Measurements from ENCODE around the gene KRT23. TPM values are rescaled to one million over a fixed set of nuclear protein-coding genes. Genes with fewer than 3 reads are reported as not detected.
"Not testable (repeated sequence)": the region's sequence is repeated elsewhere in the genome, so short reads cannot be mapped to it uniquely, and the experiment has no call there.

The KRT23 gene
- total RNA-seq, 2 experiments from 2014 or later: not detected

DNA sequence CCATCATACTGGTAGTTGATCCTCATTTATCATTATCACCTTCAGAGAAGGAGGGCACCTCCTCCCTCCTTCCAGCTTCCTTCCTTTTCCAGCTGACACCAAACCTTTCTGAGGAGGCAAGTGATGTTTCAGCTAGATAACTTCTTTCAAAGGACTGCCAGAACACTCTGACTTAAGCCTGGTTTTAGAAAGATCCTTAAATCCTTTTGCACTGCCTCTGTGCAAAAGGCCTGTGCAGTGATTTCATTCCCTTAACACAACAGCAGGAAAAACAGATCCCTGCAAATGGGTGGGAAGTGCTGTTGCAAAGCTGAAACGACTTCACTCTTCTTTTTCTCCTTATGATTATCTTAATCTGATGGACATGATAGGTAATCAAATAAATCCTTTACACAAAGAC, 7.1 kb upstream of the KRT23 start:
- Mint-ChIP-seq H3K27me3 (ENCODE audit: low read depth) (peaks cover 36% of the 10 kb centered on the region), H3K9me3 (ENCODE audit: insufficient read depth) (no peaks in the 10 kb centered on the region), H3K36me3 (ENCODE audit: low read depth) (no peaks in the 10 kb centered on the region), H3K4me3 (no peak overlapping the region), H3K27ac (no peak overlapping the region), H3K4me1 (ENCODE audit: low read depth) (no peaks in the 10 kb centered on the region)
- no peak for DNase-seq
- no peak for ATAC-seq
- CTCF ChIA-PET: no interaction called here
- POLR2A ChIA-PET: interaction anchor here (0.6 kb wide), 1 partner anchor 13 kb away, joined by 3 read pairs; no protein-coding TSS in a partner anchor

DNA sequence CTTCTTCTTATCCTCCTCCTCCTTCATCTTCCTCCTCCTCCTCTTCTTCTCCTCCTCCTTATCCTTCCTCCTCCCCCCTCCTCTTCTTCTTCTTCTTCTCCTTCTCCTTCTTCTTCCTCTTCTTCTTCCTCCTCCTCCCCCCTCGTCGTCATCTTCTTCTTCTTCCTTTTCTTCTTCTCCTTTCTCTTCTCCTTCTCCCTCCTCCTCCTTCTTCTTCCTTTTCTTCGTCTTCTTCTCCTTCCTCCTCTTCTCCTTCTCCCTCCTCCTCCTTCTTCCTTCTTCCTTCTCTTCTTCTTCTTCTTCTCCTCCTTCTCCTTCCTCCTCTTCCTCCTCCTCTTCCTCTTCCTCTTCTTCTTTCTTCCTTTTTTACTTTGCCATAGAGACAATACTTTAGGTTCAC, 5.1 kb upstream of the KRT23 start:
- ATAC-seq: no peak
- no peaks in the 10 kb centered on the region for H3K36me3 Mint-ChIP-seq (ENCODE audit: low read depth)
- no peak overlapping the region for H3K27ac Mint-ChIP-seq
- no peaks in the 10 kb centered on the region for H3K9me3 Mint-ChIP-seq (ENCODE audit: insufficient read depth)
- CTCF ChIA-PET: no interaction called here
- no peaks in the 10 kb centered on the region for H3K4me1 Mint-ChIP-seq (ENCODE audit: low read depth)
- no peak overlapping the region for H3K4me3 Mint-ChIP-seq
- no peak for DNase-seq
- POLR2A ChIA-PET: no interaction called here
- H3K27me3 Mint-ChIP-seq (ENCODE audit: low read depth): peaks cover 28% of the 10 kb centered on the region

DNA sequence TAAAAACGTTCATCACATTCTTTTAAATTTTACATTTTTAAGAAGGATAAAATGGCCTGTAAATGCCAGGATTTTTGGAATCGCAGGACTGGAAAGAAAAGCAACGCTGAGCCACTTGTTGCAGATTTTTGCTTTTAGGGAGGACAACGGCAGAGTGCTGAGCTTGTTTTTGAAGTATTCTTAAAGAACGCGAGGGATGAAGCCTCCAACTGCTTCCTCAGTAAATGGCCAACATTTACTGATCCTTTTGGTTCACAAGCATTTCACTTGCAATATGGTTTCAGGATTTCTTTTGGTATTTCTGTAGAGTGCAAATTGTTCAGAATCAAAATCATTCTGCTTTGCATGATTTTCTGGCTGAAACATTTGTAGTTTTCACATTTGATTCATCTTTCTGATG, 2.8 kb upstream of the KRT23 start:
- POLR2A ChIA-PET: no interaction called here

DNA sequence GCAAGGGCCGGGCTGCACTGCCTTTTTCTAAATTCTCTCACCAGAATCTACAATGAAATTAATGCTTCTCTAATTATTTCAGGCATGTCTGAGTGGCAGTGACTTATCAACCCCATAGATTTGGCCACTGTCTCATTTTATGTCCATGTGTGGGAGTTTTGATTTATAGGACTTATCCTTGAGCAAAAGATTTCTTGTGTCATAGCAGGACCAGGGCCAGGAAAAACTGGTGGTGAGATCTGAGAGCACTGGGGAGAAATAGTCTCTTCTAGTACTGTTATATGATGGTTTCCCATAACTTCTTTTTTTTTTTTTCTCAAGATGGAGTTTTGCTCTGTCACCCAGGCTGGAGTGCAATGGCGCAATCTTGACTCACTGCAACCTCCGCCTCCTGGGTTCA, 1.5 kb upstream of the KRT23 start:
- DNase-seq (no peak), ATAC-seq (no peak)
- Mint-ChIP-seq H3K36me3 (ENCODE audit: low read depth) (no peaks in the 10 kb centered on the region), H3K27me3 (ENCODE audit: low read depth) (peaks cover 9% of the 10 kb centered on the region), H3K9me3 (ENCODE audit: insufficient read depth) (no peaks in the 10 kb centered on the region), H3K4me3 (no peak overlapping the region), H3K4me1 (ENCODE audit: low read depth) (no peaks in the 10 kb centered on the region), H3K27ac (no peak overlapping the region)
- ChIA-PET POLR2A (no interaction called here), CTCF (no interaction called here)

More for the DNA sequence above, 2.8 kb upstream of the KRT23 start:
- Mint-ChIP-seq H3K4me3 (no peak overlapping the region), H3K9me3 (ENCODE audit: insufficient read depth) (no peaks in the 10 kb centered on the region), H3K4me1 (ENCODE audit: low read depth) (no peaks in the 10 kb centered on the region), H3K27ac (no peak overlapping the region), H3K27me3 (ENCODE audit: low read depth) (peaks cover 13% of the 10 kb centered on the region), H3K36me3 (ENCODE audit: low read depth) (no peaks in the 10 kb centered on the region)
- CTCF ChIA-PET: no interaction called here
- DNase-seq: no peak
- no peak for ATAC-seq

DNA sequence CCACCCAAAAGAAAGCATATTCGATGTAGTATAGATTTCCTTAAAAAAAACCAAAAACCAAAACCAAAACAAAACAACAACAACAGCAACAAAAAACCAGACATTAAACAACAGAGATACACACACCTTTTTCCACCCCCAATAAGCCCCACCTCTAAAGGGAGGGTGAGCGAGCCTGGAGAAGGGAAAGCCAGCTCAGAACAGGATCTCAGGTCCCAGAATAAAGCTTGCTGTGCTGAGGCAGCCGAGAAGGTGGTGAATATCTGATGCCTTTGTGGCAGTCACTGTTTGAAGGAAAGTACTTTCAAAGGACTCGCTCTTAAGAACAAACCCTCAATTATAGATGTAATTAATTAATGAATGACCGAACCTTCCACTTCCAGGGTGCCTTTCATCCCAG, 470 bp downstream of the KRT23 start:
- peaks cover 17% of the 10 kb centered on the region for H3K27me3 Mint-ChIP-seq (ENCODE audit: low read depth)
- H3K27ac Mint-ChIP-seq: no peak overlapping the region
- POLR2A ChIA-PET: no interaction called here
- H3K4me3 Mint-ChIP-seq: no peak overlapping the region
- CTCF ChIA-PET: no interaction called here
- H3K9me3 Mint-ChIP-seq (ENCODE audit: insufficient read depth): no peaks in the 10 kb centered on the region
- ATAC-seq: no peak
- no peaks in the 10 kb centered on the region for H3K36me3 Mint-ChIP-seq (ENCODE audit: low read depth)
- no peak for DNase-seq
- no peaks in the 10 kb centered on the region for H3K4me1 Mint-ChIP-seq (ENCODE audit: low read depth)

DNA sequence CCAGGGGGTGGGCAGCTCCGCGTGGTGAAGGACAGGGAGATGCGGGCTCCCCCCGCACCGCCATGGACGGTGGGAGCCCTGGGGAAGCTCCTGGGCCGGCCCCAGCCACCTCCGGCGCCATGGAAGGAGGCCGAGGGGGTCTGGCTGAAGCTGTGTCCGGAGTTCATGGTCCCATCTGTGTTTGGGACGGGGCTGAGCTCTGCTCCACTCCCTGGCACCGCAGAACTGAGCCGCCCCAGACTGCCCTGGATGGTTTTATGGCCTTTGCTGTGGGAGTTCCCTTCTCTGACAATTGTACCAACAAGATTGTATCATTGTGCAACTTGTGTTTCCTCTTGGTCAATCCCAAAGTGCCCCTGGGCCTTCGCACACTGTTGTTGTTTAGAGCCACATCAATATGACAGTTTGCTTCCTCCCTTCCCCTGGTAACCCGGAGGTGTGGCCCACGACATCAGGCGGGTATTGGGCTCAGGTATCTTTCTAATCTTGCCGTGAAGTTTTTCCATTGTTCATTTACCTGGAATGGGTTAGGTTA, 942 bp downstream of the KRT23 start:
- Mint-ChIP-seq H3K4me3 (no peak overlapping the region), H3K27ac (no peak overlapping the region), H3K36me3 (ENCODE audit: low read depth) (no peaks in the 10 kb centered on the region), H3K4me1 (ENCODE audit: low read depth) (no peaks in the 10 kb centered on the region), H3K27me3 (ENCODE audit: low read depth) (peaks cover 18% of the 10 kb centered on the region), H3K9me3 (ENCODE audit: insufficient read depth) (no peaks in the 10 kb centered on the region)
- POLR2A ChIA-PET: no interaction called here
- no peak for DNase-seq
- ATAC-seq: no peak
- CTCF ChIA-PET: no interaction called here

DNA sequence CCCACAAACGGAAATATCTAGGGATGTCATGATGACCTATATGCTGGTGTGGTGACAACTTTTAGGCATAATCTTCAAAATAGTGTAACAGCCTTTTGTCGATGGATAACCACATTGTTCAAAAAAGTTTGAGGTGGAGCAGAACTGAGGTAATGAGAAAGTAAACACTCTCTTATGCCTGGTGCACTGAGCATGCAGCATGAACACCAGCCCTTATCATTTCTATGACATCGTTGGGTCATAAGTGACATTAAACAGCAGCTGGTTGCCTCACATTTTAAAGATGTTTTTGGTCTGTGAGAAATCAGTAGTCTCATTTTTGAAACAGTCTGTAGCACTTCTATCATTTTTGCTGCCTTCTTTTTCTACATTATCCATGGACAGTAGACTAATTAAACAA, 1.8 kb downstream of the KRT23 start:
- H3K4me3 Mint-ChIP-seq: no peak overlapping the region
- POLR2A ChIA-PET: no interaction called here

DNA sequence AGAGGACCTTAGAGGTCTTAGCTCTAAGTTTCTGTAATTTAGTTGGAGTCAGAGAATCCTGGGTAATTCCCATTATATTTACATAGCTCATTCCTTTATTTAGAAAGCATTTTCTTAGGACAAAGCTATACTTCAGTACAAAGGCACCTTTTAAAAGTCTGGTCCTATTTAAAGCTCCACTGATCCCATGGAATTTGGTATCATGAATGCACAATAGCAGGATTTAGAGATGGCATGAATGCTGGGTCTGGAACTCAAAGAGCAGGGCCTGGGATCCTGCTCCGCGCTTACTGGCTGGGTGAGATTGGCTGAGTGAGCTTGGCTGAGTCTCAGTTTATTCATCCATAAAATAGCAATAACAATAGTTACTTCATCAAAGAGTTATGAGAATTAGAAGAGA, 4.8 kb downstream of the KRT23 start:
- no peaks in the 10 kb centered on the region for H3K4me1 Mint-ChIP-seq (ENCODE audit: low read depth)
- ATAC-seq: no peak
- peaks cover 22% of the 10 kb centered on the region for H3K27me3 Mint-ChIP-seq (ENCODE audit: low read depth)
- no peak overlapping the region for H3K27ac Mint-ChIP-seq
- no peak overlapping the region for H3K4me3 Mint-ChIP-seq
- no peaks in the 10 kb centered on the region for H3K9me3 Mint-ChIP-seq (ENCODE audit: insufficient read depth)
- POLR2A ChIA-PET: no interaction called here
- DNase-seq: no peak
- CTCF ChIA-PET: no interaction called here
- no peaks in the 10 kb centered on the region for H3K36me3 Mint-ChIP-seq (ENCODE audit: low read depth)

More for the DNA sequence above, 1.8 kb downstream of the KRT23 start:
- Mint-ChIP-seq H3K9me3 (ENCODE audit: insufficient read depth) (no peaks in the 10 kb centered on the region), H3K36me3 (ENCODE audit: low read depth) (no peaks in the 10 kb centered on the region), H3K27ac (no peak overlapping the region), H3K4me1 (ENCODE audit: low read depth) (no peaks in the 10 kb centered on the region), H3K27me3 (ENCODE audit: low read depth) (peaks cover 21% of the 10 kb centered on the region)
- ATAC-seq (no peak), DNase-seq (no peak)
- CTCF ChIA-PET: no interaction called here

DNA sequence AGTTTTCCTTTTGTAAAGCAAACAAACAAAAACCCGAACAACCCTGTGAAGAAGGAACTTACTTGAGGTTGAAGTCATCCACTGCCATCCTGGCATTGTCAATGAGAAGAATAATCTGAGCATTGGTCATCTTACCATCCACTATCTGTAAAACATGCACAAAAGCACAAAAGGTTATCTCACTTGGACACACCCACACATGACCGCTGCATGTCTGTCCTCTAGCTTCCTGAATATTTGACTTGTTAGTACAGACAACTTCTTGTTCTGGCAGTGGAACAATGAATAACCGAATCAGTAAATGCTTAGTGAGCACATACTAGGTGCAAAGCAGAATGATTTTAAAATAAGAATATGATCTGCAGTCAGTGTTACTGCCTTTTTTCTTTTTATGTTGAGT, 6.1 kb downstream of the KRT23 start:
- Mint-ChIP-seq H3K36me3 (ENCODE audit: low read depth) (no peaks in the 10 kb centered on the region), H3K4me1 (ENCODE audit: low read depth) (no peaks in the 10 kb centered on the region), H3K9me3 (ENCODE audit: insufficient read depth) (no peaks in the 10 kb centered on the region), H3K27ac (no peak overlapping the region), H3K4me3 (no peak overlapping the region), H3K27me3 (ENCODE audit: low read depth) (peaks cover 33% of the 10 kb centered on the region)
- ATAC-seq (no peak), DNase-seq (no peak)
- ChIA-PET CTCF (no interaction called here), POLR2A (no interaction called here)

DNA sequence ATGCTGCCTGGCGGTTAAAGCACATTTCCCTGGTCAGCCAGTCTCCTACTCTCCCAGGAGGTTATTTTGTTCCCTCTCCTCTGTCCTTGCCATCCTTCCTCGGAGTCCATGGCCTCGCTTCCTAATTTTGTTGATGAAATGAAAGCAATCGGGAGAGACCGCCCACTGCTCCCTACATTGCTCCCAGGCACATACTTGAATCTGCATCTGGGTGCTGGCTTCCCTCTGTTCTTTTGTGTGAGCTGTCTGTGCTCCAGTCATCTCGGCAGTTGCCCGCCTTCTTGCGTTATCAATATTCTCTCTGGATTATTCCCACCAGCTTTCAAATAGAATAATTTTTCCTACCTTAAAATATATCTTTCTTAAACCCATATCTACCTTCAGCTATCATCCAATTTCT, 11.1 kb downstream of the KRT23 start:
- Mint-ChIP-seq H3K9me3 (ENCODE audit: insufficient read depth) (no peaks in the 10 kb centered on the region), H3K36me3 (ENCODE audit: low read depth) (no peaks in the 10 kb centered on the region), H3K4me1 (ENCODE audit: low read depth) (peaks cover 1% of the 10 kb centered on the region), H3K27ac (no peak overlapping the region), H3K27me3 (ENCODE audit: low read depth) (peaks cover 31% of the 10 kb centered on the region), H3K4me3 (no peak overlapping the region)
- no peak for ATAC-seq
- no peak for DNase-seq
- ChIA-PET CTCF (no interaction called here), POLR2A (interaction anchor here (0.6 kb wide), 1 partner anchor 365 kb away, joined by 3 read pairs; no protein-coding TSS in a partner anchor)

DNA sequence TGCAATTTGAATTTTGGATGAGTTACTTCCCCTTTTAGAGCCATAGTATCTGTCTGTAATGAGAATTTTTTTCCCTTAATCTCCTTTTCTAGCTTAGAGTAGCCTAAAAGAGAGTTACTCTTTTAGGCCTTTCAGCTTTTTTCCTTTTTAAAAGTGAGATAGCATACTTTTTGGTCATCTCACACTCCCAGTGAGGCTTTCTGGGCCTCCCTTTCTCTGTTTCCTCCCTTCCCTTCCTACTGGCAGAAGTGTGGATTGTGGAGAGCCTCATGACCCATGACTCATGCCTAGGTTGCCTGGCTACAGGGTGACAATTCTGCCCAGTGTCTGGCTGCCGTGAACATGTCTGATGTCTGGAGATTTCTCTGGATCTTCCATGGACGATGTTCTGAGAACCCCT, 15.2 kb downstream of the KRT23 start:
- no peaks in the 10 kb centered on the region for H3K36me3 Mint-ChIP-seq (ENCODE audit: low read depth)
- peaks cover 5% of the 10 kb centered on the region for H3K4me1 Mint-ChIP-seq (ENCODE audit: low read depth)
- no peak overlapping the region for H3K4me3 Mint-ChIP-seq
- ATAC-seq (no peak), DNase-seq (no peak)
- CTCF ChIA-PET: no interaction called here
- H3K9me3 Mint-ChIP-seq (ENCODE audit: insufficient read depth): no peaks in the 10 kb centered on the region
- H3K27ac Mint-ChIP-seq: no peak overlapping the region
- POLR2A ChIA-PET: no interaction called here
- peaks cover 25% of the 10 kb centered on the region for H3K27me3 Mint-ChIP-seq (ENCODE audit: low read depth)

DNA sequence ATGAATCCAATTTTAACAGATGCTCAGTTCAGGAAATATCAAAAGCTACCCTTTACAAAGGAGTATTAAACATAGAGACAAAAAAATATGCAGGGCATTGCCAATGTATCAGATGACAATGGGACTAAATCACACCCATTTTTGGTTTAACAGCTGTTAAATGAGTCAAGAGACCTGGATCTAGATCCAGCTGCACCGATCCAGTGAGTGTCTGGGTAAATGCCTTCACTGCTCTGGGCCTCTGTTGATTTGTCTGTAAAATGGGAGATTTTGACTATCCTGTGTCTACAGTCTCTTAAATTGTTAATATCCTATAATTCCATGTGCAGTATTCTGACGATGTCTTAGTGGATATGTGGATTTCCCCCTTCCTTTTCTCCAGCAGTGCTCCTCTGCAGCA, 16.4 kb downstream of the KRT23 start:
- ATAC-seq: no peak
- CTCF ChIA-PET: no interaction called here
- DNase-seq: no peak
- no peaks in the 10 kb centered on the region for H3K9me3 Mint-ChIP-seq (ENCODE audit: insufficient read depth)
- peaks cover 18% of the 10 kb centered on the region for H3K27me3 Mint-ChIP-seq (ENCODE audit: low read depth)
- no peak overlapping the region for H3K4me3 Mint-ChIP-seq
- POLR2A ChIA-PET: no interaction called here
- H3K27ac Mint-ChIP-seq: no peak overlapping the region
- H3K36me3 Mint-ChIP-seq (ENCODE audit: low read depth): no peaks in the 10 kb centered on the region
- H3K4me1 Mint-ChIP-seq (ENCODE audit: low read depth): peaks cover 5% of the 10 kb centered on the region

DNA sequence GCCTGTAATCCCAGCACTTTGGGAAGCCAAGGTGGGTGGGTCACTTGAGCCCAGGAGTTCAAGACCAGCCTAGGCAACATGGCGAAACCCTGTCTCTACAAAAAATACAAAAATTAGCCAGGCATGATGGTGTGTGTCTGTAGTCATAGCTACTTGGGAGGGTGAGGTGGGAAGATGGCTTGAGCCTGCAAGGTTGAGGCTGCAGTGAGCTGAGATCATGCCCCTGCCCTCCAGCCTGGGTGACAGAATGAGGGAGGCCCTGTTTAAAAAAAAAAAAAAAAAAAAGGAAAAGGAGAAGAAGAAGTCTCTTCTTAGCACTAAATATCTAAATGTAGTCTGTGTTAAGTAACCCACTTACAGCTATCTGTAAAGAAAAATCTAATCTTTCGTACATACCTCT, 20.3 kb downstream of the KRT23 start:
- H3K27ac Mint-ChIP-seq; DNase-seq; ATAC-seq; POLR2A ChIA-PET; H3K4me1 Mint-ChIP-seq (ENCODE audit: low read depth); H3K27me3 Mint-ChIP-seq (ENCODE audit: low read depth); H3K36me3 Mint-ChIP-seq (ENCODE audit: low read depth); H3K9me3 Mint-ChIP-seq (ENCODE audit: insufficient read depth); H3K4me3 Mint-ChIP-seq: not testable (repeated sequence)
- CTCF ChIA-PET: interaction anchor here (1.0 to 2.0 kb wide), 2 partner anchors 12 to 746 kb away, joined by 3 to 5 read pairs; no protein-coding TSS in a partner anchor

All from activated CD8-positive, alpha-beta T cell treated with anti-CD3 and anti-CD28 coated beads, Interleukin-2, amount 10 ng/mL, durations not matched to agents 7 days and 5 days (primary cell).